MV-4-11 (cell line): ENCODE measurements around the gene MVB12B.

Experiments
- DNase-seq: peaks from one replicate; lab custom pipeline; 2025; lab: John Stamatoyannopoulos, UW

Gene MVB12B

GRCh38 chr9:126363250-126363649 lies 36.6 kb downstream of the MVB12B start:
- no peak for DNase-seq

- no peak for DNase-seq
These were observed 37.4 kb downstream of the MVB12B start for GRCh38 chr9:126363847-126364671.

GRCh38 chr9:126365780-126366179 lies 39.2 kb downstream of the MVB12B start:
- DNase-seq: no peak

DNA sequence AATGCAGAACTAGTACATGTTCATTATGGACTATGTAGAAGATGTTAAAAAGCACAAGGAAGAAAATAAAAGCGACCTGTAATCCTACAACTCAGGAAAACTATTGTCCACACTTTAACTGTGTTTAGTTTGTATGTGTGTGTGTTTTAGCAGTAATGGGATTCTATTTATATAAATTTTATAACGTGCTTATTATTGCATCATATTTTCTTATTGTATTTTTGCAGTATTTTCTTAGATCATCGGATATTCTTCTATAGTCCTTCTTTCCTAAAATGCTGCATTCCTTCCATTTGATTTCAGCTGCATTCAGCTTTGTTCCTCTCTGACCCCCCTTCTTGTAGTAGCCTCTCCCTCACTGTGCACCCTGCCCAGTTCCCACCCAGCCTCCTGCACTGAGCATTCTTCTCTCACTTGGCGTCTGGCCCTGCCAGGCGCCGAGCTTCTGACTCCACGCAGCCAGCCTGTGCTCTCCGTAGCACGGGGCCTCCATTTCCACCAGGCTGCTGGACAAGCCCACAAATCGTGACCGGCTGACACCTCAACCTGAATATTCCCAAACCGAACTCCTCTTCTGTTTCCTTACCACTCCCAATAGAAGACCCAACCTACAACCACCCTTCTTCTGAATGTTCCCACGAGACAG lies 39.9 kb downstream of the MVB12B start:
- no peak for DNase-seq

GRCh38 chr9:126367139-126367538 lies 40.5 kb downstream of the MVB12B start:
- no peak for DNase-seq

GRCh38 chr9:126367616-126368015 lies 41.0 kb downstream of the MVB12B start:
- no peak for DNase-seq

- DNase-seq: no peak
These were observed 41.4 kb downstream of the MVB12B start for GRCh38 chr9:126368020-126368419.

DNA sequence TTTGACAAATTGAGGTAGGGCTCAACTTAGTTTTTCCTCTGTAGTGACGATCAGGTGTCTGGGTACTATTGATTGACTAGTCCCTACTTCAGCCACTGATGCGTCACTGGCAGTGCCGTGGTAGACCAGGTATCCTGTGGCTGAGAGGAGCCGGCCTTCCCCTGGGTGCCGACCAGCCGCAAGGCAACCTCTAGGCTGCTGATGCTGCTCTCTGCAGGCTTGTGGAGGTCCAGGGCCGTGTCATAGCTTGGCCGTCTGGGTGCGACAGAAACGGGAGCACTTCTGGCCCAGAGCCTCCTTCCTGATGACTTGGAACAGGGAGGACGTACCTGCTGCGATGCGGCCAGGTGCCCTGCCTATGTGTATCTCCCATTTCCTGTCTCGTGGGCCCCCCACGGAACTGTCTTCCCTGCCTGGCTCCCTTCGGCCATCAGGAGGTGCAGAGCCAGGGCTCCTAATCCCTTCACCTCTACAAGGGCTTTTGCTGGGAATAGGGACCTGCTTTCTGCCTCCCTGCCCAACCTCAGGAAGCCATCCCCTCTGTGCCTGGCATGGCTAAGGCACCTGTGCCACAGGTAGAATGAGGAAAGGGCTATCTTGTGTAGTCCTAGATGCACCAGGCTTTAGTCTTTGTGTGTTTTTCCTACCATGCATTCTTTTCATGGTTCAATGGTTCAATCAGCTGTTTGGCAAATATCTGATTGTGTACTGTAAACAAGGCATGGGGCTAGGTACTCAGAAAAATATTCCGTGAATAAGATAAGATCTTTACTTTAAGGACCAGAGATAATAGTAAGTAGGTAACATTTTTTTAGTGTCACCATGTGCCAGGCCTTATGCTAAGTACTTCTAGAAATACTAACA lies 44.6 kb downstream of the MVB12B start:
- no peak for DNase-seq

DNA sequence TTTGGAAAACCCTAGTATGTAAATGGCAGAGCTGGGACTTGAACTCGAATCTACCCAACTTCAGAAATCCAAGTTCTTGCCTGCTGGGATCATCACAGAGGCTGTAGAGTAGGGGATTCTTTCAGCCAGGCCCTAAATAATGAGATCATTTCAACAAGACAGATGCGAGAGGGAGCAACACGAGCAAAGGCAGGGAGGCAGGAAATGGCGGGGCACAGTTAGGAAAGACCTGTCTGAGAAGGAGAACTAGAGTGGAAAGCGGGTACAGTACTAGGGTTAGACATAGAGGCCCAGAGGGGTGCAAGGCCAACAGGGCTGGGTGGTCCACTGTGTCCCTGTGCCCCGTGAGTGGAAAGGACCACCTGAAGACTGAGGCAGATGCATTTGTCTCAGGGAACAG lies 46.1 kb downstream of the MVB12B start:
- peak; percentile 15 for DNase-seq

GRCh38 chr9:126373241-126373640 lies 46.6 kb downstream of the MVB12B start:
- DNase-seq: no peak

GRCh38 chr9:126374366-126374781 lies 47.7 kb downstream of the MVB12B start:
- DNase-seq: no peak

- peak; percentile 74 for DNase-seq
These were observed 48.8 kb downstream of the MVB12B start for GRCh38 chr9:126375386-126375785.

DNA sequence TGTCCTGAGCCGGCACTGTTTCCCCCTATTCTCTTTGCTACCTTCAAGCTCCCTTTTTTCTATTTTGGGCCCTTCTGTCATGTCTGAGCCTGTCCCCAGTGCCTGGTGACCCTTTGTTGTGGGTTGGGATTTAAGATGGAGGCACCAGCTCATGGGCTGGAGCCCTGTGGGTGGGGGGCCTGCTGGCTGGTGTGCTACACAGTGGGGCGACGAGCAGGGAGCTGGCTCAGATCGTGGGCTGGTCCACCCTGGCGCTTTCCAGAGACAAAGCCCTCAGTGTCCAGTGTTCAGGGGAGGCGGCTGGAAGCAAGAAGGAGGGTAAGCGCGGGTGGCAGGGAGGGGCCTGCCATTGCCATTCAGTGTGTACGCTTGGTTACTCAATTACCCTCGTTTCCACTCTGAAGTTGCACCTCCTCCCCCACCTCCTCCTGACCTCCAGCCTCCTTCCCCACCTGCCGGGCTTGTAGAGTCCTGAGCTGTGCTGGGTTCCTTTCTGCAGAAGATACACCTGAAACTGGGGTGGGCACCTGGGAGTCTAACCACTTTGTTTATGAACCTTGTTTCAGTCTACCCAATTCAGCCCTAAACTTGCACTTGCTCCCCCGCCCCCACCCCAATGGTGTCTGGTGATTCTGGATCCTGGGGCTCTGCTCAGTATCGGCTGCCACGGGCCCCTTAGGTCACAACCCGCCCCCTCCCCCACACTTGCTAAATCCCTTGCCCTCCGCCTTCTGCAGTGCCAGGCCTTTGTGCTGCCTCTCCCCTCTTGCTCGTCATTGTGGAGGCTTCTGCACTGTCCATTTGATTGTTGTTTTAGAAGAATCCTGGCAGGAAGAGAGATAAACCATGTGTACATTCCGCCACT lies 49.9 kb downstream of the MVB12B start:
- DNase-seq: no peak

- DNase-seq: no peak
These were observed 50.5 kb downstream of the MVB12B start for GRCh38 chr9:126377176-126377509.

DNA sequence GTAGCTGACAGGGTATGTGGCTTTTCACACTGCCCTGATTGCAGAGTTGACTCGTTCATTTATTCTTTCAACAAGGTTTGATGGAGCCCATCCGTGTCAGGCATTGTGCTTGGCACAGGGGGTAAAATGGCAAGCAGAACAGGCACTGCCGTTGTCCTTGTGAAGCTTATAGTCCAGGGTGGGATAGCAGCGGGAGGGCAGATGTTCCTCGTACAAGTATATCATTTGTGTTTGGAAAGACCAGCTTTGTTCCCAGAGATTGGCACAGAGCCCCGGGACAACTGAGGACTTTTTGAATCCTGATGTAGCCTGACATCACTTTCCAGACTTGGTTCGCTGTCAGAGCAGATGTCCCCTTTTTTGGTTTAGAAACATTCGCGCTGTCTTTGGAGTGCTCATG lies 50.9 kb downstream of the MVB12B start:
- no peak for DNase-seq

DNA sequence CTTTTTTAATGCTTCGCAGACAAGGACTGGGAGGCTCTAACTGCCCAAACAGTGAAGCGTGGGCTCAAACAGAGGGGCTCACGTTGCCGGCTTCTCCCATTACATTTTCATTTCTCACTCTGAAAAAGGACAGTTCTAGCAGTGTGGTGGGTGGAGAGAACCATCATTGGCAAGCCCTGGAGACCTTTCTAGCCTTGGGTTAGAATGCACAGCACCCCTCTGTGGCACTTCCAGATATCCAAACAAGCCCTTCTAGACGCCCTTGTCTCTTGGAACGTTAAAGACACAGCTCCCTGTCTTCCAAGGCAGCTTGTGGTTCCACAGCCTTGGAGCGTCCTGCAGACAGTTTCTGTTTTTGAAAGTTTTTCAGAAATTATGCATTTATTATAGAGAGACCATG lies 52.1 kb downstream of the MVB12B start:
- DNase-seq: no peak

- DNase-seq: no peak
These were observed 53.2 kb downstream of the MVB12B start for GRCh38 chr9:126379661-126380360.

GRCh38 chr9:126380447-126380846 lies 53.8 kb downstream of the MVB12B start:
- no peak for DNase-seq

GRCh38 chr9:126381195-126381594 lies 54.6 kb downstream of the MVB12B start:
- DNase-seq: no peak

GRCh38 chr9:126383406-126384046 lies 56.9 kb downstream of the MVB12B start:
- DNase-seq: peak; percentile 79

GRCh38 chr9:126384926-126385325 lies 58.3 kb downstream of the MVB12B start:
- DNase-seq: no peak
